Ovary (tissue), 9 donors: ENCODE results near the gene LGALS3BP. TPM values are rescaled to one million over a fixed set of nuclear protein-coding genes. Genes with fewer than 3 reads are reported as not detected.

Experiments
- DNase-seq, 5 donors: peaks; one replicate each; pipeline ENCODE4 v3.0.0-alpha.2; 2019 to 2020
- H3K27ac ChIP-seq, 2 donors: fragments of 200-600 bp; one replicate each; pipeline versions ENCODE4 v1.5.1 to v1.8.0; 2019 to 2022
- H3K27me3 ChIP-seq: fragments of 200-600 bp; one replicate; pipeline ENCODE4 v1.8.0; 2022
- H3K36me3 ChIP-seq: fragments of 200-600 bp; sonication (generic); one replicate; pipeline ENCODE4 v1.5.1; 2019
- H3K4me1 ChIP-seq: one replicate; pipeline ENCODE4 v1.8.1; 2013; ENCODE audit warnings: mild to moderate bottlenecking, moderate library complexity; ENCODE audit not compliant: insufficient read depth
- H3K4me3 ChIP-seq: fragments of 200-600 bp; sonication (generic); one replicate; pipeline ENCODE4 v1.5.1; 2017
- H3K9me3 ChIP-seq, 2 donors: fragments of 200-600 bp in 1 of 2; sonication (generic) in 1 of 2; one replicate each; pipeline versions ENCODE4 v1.5.1 to v1.8.1; 2013 to 2019; ENCODE audit warnings: mild to moderate bottlenecking in 1 of 2, moderate library complexity in 1 of 2
- CTCF ChIP-seq, 3 donors: fragments of 450-650 bp in 2 of 3; fragments of 200-600 bp in 1 of 3; IDR thresholded peaks; one replicate each; pipeline versions ENCODE4 v1.5.1 to v1.8.0; 2016 to 2022; ENCODE audit warnings: antibody characterized with exemption in 3 of 3, mild to moderate bottlenecking in 1 of 3
- EP300 ChIP-seq: sonication (generic); formaldehyde crosslinking; IDR thresholded peaks from one replicate; pipeline ENCODE4 v1.6.1; 2017; ENCODE audit warnings: antibody characterized with exemption
- POLR2A ChIP-seq: fragments of 450-650 bp; IDR thresholded peaks from one replicate; pipeline ENCODE4 v1.6.1; 2017; ENCODE audit warnings: antibody characterized with exemption, mild to moderate bottlenecking, moderate library complexity
- WGBS, 3 donors: extraction: QIAGEN DNeasy Blood & Tissue Kit in 1 of 3; methylation state at CpG; one replicate each; pipeline versions ENCODE4 v1.1.5 to v1.1.7; 2013 to 2017; 5-methylcytosine and 5-hydroxymethylcytosine counted together
- intact Hi-C, 4 donors: fragments of 100-400 bp; cut with DNase I; formaldehyde crosslinking; loops; one replicate each; pipeline versions ENCODE4 v1.11.0 to v1.15.1; 2022 to 2023
- polyA plus RNA-seq, 2 donors: library from polyadenylated mRNA; stranded (reverse); fragments of 200-250 nt in 1 of 2; fragments of 350-450 nt in 1 of 2; fragmentation: Illumina TruSeq in 1 of 2; extraction: RNeasy Lipid Tissue Mini Kit (QIAGEN cat#74804) in 1 of 2; gene quantifications; one replicate each; pipeline ENCODE4 v1.2.3, GENCODE V29; 2013 to 2014
- total RNA-seq, 7 donors: library from RNA; depleted of rRNA in 2 of 7; stranded (reverse); fragments of >200 nt in 2 of 7; fragmentation: NEBNext Ultra II Directional in 3 of 7; extraction: Animal tissue kit (Norgen Biotek cat#: 25700) in 3 of 7; gene quantifications; one replicate each; pipeline versions ENCODE4 v1.1.0 to v1.2.4, GENCODE V29; 2016 to 2023
- donor health status: DM: no; HTN: no; CAD: no; lungs with moderate emphysema.
- donor health status: DM: no; HTN: no; CAD: no.
- donor health status: Bipolar disorder and iron deficiency.
- donor health status: DM: yes; HTN: yes; CAD: no.
- donor health status: DM: no; HTN: no; CAD: no.
- donor health status: DM: yes; HTN: yes; CAD: no.

The LGALS3BP gene
- total and polyA plus RNA-seq, 9 donors: 191 to 584 (median 250) TPM

- intact Hi-C loops: no loop called here
- H3K36me3 ChIP-seq: no peaks in the 10 kb centered on the region
- H3K4me3 ChIP-seq: peak overlapping the region; percentile 76
- H3K9me3 ChIP-seq: no peaks in the 10 kb centered on the region
- peak in 2 of 5 donors; percentile 13 to 37 for DNase-seq
- H3K4me1 ChIP-seq: peaks cover 14% of the 10 kb centered on the region
- 28 to 31% (median 30%) methylated on average over 7 of the region's 7 CpGs for WGBS, 3 donors
- TF ChIP-seq EP300 (no peak), CTCF (IDR thresholded peaks at IDR 0.05) (no peak), POLR2A (no peak)
- H3K27ac ChIP-seq: peak overlapping the region in 1 of 2 donors; percentile 13
- no peaks in the 10 kb centered on the region for H3K27me3 ChIP-seq
Measured at GRCh38 chr17:79008666-79009387, 29.1 kb upstream of the LGALS3BP start.

- H3K27me3 ChIP-seq: no peaks in the 10 kb centered on the region
- H3K36me3 ChIP-seq: no peaks in the 10 kb centered on the region
- H3K4me3 ChIP-seq: no peak overlapping the region
- TF ChIP-seq POLR2A: no peak
- TF ChIP-seq EP300: no peak
- no peak for TF ChIP-seq CTCF (IDR thresholded peaks at IDR 0.05)
- peak in 2 of 5 donors; percentile 12 to 32 for DNase-seq
- peaks cover 14% of the 10 kb centered on the region for H3K4me1 ChIP-seq
- intact Hi-C loops: no loop called here
- 80 to 83% (median 80%) methylated on average over 21 of the region's 21 CpGs for WGBS, 3 donors
- H3K9me3 ChIP-seq: no peaks in the 10 kb centered on the region
- H3K27ac ChIP-seq: no peak overlapping the region
Measured at GRCh38 chr17:79007504-79008381, 28.0 kb upstream of the LGALS3BP start.

- peak in 3 of 5 donors; percentile 9 to 26 (median 17) for DNase-seq
- H3K36me3 ChIP-seq: no peaks in the 10 kb centered on the region
- no peak overlapping the region for H3K27ac ChIP-seq
- 82 to 86% (median 83%) methylated on average over 19 of the region's 19 CpGs for WGBS, 3 donors
- intact Hi-C loops: no loop called here
- H3K4me1 ChIP-seq: peaks cover 14% of the 10 kb centered on the region
- H3K4me3 ChIP-seq: no peak overlapping the region
- H3K27me3 ChIP-seq: no peaks in the 10 kb centered on the region
- no peaks in the 10 kb centered on the region for H3K9me3 ChIP-seq
- no peak for TF ChIP-seq CTCF (IDR thresholded peaks at IDR 0.05)
- TF ChIP-seq EP300: no peak
- no peak for TF ChIP-seq POLR2A
Measured at GRCh38 chr17:79006794-79007503, 27.2 kb upstream of the LGALS3BP start.

- H3K27me3 ChIP-seq: no peaks in the 10 kb centered on the region
- 83 to 94% (median 85%) methylated on average over 8 of the region's 8 CpGs for WGBS, 3 donors
- peak in 3 of 5 donors; percentile 8 to 33 (median 8) for DNase-seq
- H3K4me3 ChIP-seq: no peak overlapping the region
- H3K36me3 ChIP-seq: no peaks in the 10 kb centered on the region
- TF ChIP-seq POLR2A (no peak), CTCF (IDR thresholded peaks at IDR 0.05) (no peak), EP300 (no peak)
- peaks cover 14% of the 10 kb centered on the region for H3K4me1 ChIP-seq
- intact Hi-C loops: no loop called here
- no peaks in the 10 kb centered on the region for H3K9me3 ChIP-seq
- H3K27ac ChIP-seq: no peak overlapping the region
Measured at GRCh38 chr17:79006046-79006445, 26.3 kb upstream of the LGALS3BP start.
